SU-DHL-6 (cell line): ENCODE data around the gene SULT1C2.

Experiments used
- EZH2phosphoT487 ChIP-seq: fragments of 200-600 bp; sonication (generic), shearing (Covaris generic); conservative IDR thresholded peaks from 2 replicates; pipeline ENCODE4 v1.6.1; 2018; ENCODE audit warnings: mild to moderate bottlenecking, antibody characterized with exemption, low read length, moderate library complexity, mixed read lengths
- TF ChIP-seq, protein P1 (sequence below): fragments of 200-600 bp; sonication (generic); IDR thresholded peaks from one replicate; pipeline ENCODE4 v1.5.1; 2017; ENCODE audit warnings: antibody characterized with exemption, mild to moderate bottlenecking, low read length, moderate library complexity; ENCODE audit not compliant: insufficient read depth, poor library complexity, severe bottlenecking

DNA sequence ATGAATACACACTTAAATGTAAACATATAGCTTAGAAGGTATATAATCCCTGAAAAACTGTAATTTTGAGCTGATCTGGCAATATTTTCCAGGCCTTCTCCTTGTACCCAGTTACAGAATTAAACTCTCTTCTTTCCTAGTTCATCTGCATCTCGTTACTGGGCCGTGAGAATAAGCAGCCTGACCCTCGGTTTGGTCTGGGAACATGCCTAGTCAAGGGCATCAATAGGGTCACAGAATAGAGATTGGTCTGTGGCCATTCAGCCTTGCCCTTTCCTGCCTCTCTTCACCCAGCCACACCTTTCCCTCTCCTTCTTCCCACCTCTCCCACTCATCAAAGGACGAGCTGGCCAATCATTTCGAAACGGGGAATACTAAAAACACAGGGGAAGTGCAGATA lies 27.3 kb downstream of the SULT1C2 start:
- TF ChIP-seq, protein P1, sequence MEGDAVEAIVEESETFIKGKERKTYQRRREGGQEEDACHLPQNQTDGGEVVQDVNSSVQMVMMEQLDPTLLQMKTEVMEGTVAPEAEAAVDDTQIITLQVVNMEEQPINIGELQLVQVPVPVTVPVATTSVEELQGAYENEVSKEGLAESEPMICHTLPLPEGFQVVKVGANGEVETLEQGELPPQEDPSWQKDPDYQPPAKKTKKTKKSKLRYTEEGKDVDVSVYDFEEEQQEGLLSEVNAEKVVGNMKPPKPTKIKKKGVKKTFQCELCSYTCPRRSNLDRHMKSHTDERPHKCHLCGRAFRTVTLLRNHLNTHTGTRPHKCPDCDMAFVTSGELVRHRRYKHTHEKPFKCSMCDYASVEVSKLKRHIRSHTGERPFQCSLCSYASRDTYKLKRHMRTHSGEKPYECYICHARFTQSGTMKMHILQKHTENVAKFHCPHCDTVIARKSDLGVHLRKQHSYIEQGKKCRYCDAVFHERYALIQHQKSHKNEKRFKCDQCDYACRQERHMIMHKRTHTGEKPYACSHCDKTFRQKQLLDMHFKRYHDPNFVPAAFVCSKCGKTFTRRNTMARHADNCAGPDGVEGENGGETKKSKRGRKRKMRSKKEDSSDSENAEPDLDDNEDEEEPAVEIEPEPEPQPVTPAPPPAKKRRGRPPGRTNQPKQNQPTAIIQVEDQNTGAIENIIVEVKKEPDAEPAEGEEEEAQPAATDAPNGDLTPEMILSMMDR = no peak
- no peak for TF ChIP-seq EZH2phosphoT487
